Measurements from ENCODE around the gene GPR155. TPM values are rescaled to one million over a fixed set of nuclear protein-coding genes. Genes with fewer than 3 reads are reported as not detected.

Gene GPR155
- total RNA-seq, 4 donors from 2014 or later: 1.2 to 7.3 (median 3.5) TPM

DNA sequence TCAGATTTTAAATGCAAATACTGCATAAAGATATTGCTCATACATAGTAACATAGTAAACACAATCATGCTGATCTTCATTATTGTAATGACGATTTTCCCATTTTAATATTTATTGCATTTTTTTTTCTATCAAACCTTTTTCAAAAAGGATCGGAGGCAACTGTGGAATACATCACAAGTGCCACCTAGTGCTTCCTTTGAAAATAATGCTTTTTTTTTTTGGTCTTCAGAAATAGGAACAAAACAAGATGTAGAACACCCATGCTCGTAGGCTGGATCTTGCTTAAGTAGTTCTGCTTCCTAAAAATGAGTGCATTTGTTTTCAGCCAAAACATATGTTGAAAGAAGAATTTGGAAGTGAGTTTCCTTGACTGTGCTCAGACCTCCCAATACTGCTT, 35.7 kb upstream of the GPR155 start:
- H3K9me3 ChIP-seq: no peaks in the 10 kb centered on the region
- H3K27ac ChIP-seq: no peak overlapping the region
- no peak for TF ChIP-seq EP300 (IDR thresholded peaks at IDR 0.05; ENCODE audit: low read depth)
- TF ChIP-seq, protein P1, sequence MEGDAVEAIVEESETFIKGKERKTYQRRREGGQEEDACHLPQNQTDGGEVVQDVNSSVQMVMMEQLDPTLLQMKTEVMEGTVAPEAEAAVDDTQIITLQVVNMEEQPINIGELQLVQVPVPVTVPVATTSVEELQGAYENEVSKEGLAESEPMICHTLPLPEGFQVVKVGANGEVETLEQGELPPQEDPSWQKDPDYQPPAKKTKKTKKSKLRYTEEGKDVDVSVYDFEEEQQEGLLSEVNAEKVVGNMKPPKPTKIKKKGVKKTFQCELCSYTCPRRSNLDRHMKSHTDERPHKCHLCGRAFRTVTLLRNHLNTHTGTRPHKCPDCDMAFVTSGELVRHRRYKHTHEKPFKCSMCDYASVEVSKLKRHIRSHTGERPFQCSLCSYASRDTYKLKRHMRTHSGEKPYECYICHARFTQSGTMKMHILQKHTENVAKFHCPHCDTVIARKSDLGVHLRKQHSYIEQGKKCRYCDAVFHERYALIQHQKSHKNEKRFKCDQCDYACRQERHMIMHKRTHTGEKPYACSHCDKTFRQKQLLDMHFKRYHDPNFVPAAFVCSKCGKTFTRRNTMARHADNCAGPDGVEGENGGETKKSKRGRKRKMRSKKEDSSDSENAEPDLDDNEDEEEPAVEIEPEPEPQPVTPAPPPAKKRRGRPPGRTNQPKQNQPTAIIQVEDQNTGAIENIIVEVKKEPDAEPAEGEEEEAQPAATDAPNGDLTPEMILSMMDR (IDR thresholded peaks at IDR 0.05): peak in 2 of 5 experiments; percentile 18 to 28
- TF ChIP-seq POLR2A (IDR thresholded peaks at IDR 0.05): no peak
- no peak for TF ChIP-seq POLR2AphosphoS5 (IDR thresholded peaks at IDR 0.05)
- H3K27me3 ChIP-seq: no peaks in the 10 kb centered on the region
- intact Hi-C loops (cut with DNase I; ENCODE audit: low total_unique reads): no loop called here
- DNase-seq: no peak
- 17 to 20% methylated on average over 2 to 3 of the region's 3 CpGs for WGBS, 2 donors (ENCODE audit: low coverage in 1 of 2)
- H3K36me3 ChIP-seq: no peaks in the 10 kb centered on the region
- no peak overlapping the region for H3K4me3 ChIP-seq
- H3K4me1 ChIP-seq: no peaks in the 10 kb centered on the region
- in situ Hi-C loops (cut with MboI; ENCODE audit: low pct_ligation_motif_present in 1 of 4, low pct_unique_long_range_greater_than_20kb in 1 of 4, low sequenced_read_pairs in 3 of 4): loop anchor here in 1 of 4 donors (5.0 kb wide), 1 partner anchor 60 kb away; no protein-coding TSS in a partner anchor

DNA sequence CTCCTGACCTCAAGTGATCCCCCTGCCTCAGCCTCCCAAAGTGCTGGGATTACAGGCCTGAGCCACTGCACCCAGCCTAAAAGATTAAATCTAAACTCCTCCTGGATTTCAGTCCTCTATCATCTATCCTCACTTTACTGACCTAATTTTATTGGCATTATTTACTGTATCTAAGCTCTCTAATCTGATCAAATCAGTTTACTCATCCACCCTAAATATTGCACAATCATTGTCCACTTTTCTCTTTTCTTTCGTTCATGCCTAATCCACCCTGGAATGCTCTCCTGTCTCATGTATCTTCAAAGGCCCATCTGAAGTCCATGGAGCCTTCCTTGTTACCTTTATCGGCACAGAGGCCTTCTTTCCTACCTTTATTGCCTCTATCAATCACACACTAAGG, 31.6 kb upstream of the GPR155 start:
- Histone ChIP-seq H3K9me3 (no peaks in the 10 kb centered on the region), H3K4me1 (no peaks in the 10 kb centered on the region), H3K4me3 (no peak overlapping the region), H3K27ac (no peak overlapping the region), H3K27me3 (no peaks in the 10 kb centered on the region), H3K36me3 (no peaks in the 10 kb centered on the region)
- in situ Hi-C loops (cut with MboI; ENCODE audit: low pct_ligation_motif_present in 1 of 4, low pct_unique_long_range_greater_than_20kb in 1 of 4, low sequenced_read_pairs in 3 of 4) (no loop called here), intact Hi-C loops (cut with DNase I; ENCODE audit: low total_unique reads) (no loop called here)
- 75% methylated on average over 2 of the region's 2 CpGs for WGBS, 2 donors (ENCODE audit: low coverage in 1 of 2)
- DNase-seq: no peak
- TF ChIP-seq, protein P1 (IDR thresholded peaks at IDR 0.05): no peak
- no peak for TF ChIP-seq POLR2AphosphoS5 (IDR thresholded peaks at IDR 0.05)
- TF ChIP-seq POLR2A (IDR thresholded peaks at IDR 0.05): no peak
- no peak for TF ChIP-seq EP300 (IDR thresholded peaks at IDR 0.05; ENCODE audit: low read depth)

DNA sequence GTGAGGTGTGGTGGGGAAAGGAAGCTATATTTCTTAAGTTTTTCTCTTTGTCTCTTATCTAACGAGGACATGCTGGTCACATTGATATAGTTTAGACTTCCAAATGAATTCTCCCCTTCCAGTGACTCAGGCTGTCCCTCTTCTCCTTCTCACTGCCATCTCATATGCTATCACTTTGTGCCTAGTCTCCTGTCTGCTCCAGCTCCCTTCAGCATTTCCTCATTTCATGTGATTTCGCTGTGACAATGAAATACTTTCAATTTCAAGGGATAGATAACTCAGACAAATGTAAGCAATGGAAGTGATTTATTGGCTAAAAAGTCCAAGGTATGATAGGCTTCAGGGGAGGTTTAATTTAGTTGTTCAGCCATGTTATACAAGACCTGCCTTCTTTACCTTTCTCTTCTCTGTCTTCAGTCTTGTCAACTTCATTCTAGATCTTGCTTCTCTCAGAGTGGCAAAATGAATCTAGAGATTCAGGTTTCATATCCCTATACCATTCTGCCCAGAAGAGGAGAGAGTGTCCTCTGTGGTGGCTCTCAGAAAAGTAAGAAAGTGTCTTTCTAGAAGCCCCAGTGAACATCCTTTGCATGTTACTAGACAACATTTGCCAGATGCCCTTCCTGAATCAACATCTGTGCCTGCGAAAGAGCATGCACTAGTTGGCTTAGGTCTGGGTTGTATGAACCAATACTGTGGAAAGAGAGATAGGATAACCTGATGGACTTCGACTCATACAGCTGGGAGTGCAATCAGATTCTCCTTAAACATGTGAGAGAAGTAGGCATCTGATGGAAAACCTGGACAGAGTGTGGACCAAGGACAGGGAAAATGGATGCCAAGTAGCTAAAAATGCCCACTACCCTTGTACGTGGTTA, 29.9 kb upstream of the GPR155 start:
- H3K27me3 ChIP-seq: no peaks in the 10 kb centered on the region
- no peak for DNase-seq
- H3K4me3 ChIP-seq: no peak overlapping the region
- H3K4me1 ChIP-seq: no peaks in the 10 kb centered on the region
- WGBS, 2 donors (ENCODE audit: low coverage in 1 of 2): 67 to 78% methylated on average over 3 to 5 of the region's 5 CpGs
- intact Hi-C loops (cut with DNase I; ENCODE audit: low total_unique reads) (no loop called here), in situ Hi-C loops (cut with MboI; ENCODE audit: low pct_ligation_motif_present in 1 of 4, low pct_unique_long_range_greater_than_20kb in 1 of 4, low sequenced_read_pairs in 3 of 4) (no loop called here)
- TF ChIP-seq POLR2AphosphoS5 (IDR thresholded peaks at IDR 0.05): no peak
- TF ChIP-seq POLR2A (IDR thresholded peaks at IDR 0.05): no peak
- no peak for TF ChIP-seq EP300 (IDR thresholded peaks at IDR 0.05; ENCODE audit: low read depth)
- TF ChIP-seq, protein P1 (IDR thresholded peaks at IDR 0.05): no peak
- no peaks in the 10 kb centered on the region for H3K36me3 ChIP-seq
- no peak overlapping the region for H3K27ac ChIP-seq
- no peaks in the 10 kb centered on the region for H3K9me3 ChIP-seq

- TF ChIP-seq POLR2A (IDR thresholded peaks at IDR 0.05) (no peak), EP300 (IDR thresholded peaks at IDR 0.05; ENCODE audit: low read depth) (no peak), POLR2AphosphoS5 (IDR thresholded peaks at IDR 0.05) (no peak)
- TF ChIP-seq, protein P1 (IDR thresholded peaks at IDR 0.05): no peak
- DNase-seq: no peak
- H3K36me3 ChIP-seq: no peaks in the 10 kb centered on the region
- intact Hi-C loops (cut with DNase I; ENCODE audit: low total_unique reads) (no loop called here), in situ Hi-C loops (cut with MboI; ENCODE audit: low pct_ligation_motif_present in 1 of 4, low pct_unique_long_range_greater_than_20kb in 1 of 4, low sequenced_read_pairs in 3 of 4) (no loop called here)
- H3K4me1 ChIP-seq: no peaks in the 10 kb centered on the region
- WGBS, 2 donors (ENCODE audit: low coverage in 1 of 2): 77 to 79% methylated on average over 3 of the region's 3 CpGs
- H3K4me3 ChIP-seq: no peak overlapping the region
- no peak overlapping the region for H3K27ac ChIP-seq
- H3K9me3 ChIP-seq: peaks cover 6 to 9% of the 10 kb centered on the region in 2 donors
- H3K27me3 ChIP-seq: no peaks in the 10 kb centered on the region
Measured at GRCh38 chr2:174512345-174512744, 25.5 kb upstream of the GPR155 start.

Measured in transverse colon (tissue), 4 donors.